GM12864 (cell line): Measurements from ENCODE around the gene PDGFD.

Experiments used
- DNase-seq: peaks from one replicate; pipeline ENCODE4 v3.0.0-alpha.2; 2011; ENCODE audit warnings: low read depth
- H3K4me3 ChIP-seq: 2 replicates; pipeline ENCODE4 v1.5.1; 2011; ENCODE audit warnings: mild to moderate bottlenecking, low read depth, low read length, control low read depth
- CTCF ChIP-seq: IDR thresholded peaks from 2 replicates; pipeline ENCODE4 v1.5.1; 2011; ENCODE audit warnings: low read depth, mild to moderate bottlenecking, moderate library complexity, low read length, control low read depth, inconsistent platforms; ENCODE audit errors: missing control alignments

The PDGFD gene

GRCh38 chr11:104159356-104159755 is 4.6 kb downstream of the PDGFD start:
- H3K4me3 ChIP-seq, result no peak overlapping the region
- no peak for DNase-seq
- TF ChIP-seq CTCF, result no peak

- no peak for TF ChIP-seq CTCF
- DNase-seq, result no peak
- no peak overlapping the region for H3K4me3 ChIP-seq
These were observed 8.6 kb downstream of the PDGFD start for GRCh38 chr11:104155375-104155774.

DNA sequence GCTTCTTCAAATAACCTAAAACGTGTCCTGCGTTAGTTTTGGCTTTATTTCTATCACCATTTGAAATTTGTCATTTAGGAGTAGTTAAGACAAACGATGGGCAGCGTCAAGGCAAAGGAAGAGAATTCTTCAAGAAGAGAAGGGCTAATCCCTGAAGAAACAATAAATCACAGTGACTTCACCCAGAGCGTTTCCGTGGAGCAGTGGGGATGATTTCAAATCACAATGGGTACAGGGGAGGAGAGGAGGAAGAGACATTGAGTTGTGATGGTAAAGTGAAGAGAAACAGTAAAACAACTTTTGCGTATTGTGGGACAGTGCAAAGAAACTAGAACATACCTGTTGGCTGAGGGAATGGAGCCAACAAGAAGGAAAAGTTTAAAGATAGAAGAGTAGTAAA is 9.7 kb downstream of the PDGFD start:
- no peak overlapping the region for H3K4me3 ChIP-seq
- no peak for TF ChIP-seq CTCF
- DNase-seq, result no peak

DNA sequence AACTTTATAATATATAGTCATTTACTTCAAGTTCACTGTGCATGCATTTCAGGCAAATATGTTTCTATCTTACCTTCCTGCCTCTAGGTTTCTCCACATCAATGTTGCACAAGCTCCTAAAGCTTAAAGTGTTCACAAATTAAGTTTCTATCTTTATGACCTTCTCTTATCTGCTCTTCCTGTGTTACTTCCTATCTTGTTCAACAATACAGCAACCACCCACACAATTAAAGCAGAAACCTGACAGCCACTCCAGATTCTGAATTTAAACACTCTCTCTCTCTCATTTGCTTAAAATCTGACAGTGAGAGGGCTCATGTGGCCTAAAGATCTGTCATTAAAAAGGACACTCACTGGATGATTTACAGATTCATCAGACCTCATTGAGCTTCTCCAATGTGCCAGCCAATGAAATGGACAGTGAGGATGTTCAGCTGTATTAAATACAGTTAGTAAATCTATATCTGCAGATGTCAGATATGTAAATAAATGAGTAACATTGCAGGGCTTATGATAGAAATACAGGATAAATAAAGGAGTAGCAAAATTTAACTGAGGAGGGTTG is 10.9 kb downstream of the PDGFD start:
- no peak overlapping the region for H3K4me3 ChIP-seq
- no peak for TF ChIP-seq CTCF
- no peak for DNase-seq

DNA sequence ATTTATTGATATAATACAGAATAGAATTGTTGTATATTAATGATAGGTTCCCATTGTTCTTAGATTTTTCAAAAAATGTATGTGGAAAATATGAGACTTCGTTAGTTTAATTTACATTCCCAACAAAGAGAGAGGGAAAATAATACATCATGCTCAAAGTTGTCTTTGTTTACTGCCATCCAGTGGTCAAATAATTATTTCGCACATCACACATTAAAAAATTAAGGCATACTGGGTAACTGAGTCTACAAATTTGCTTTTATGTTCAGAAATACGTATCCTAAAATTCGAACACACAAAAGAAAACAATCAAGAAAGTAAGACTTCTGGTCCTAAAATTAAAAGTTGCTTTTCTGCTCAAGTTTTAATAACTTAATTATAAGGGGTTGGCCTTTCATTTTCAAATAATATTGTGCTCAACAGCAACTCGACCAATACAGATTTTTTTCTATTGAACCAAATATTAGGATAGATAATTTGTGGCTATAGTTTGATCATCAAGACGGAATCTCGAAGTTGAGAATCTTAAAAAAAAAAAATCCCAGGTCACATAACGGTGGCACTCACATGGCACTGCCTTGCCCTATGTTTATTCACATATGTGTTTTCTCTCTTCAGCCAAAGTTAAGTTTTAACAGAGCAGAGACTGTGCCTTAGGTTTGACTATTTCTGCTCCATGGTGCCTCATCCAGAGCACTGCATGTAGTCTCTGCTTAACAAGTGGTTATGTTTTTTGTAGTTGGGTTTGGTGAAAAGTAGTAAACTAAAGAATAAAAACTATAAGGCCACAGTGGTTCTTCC is 12.3 kb downstream of the PDGFD start:
- H3K4me3 ChIP-seq, result no peak overlapping the region
- peak; percentile 21 for TF ChIP-seq CTCF
- no peak for DNase-seq

DNA sequence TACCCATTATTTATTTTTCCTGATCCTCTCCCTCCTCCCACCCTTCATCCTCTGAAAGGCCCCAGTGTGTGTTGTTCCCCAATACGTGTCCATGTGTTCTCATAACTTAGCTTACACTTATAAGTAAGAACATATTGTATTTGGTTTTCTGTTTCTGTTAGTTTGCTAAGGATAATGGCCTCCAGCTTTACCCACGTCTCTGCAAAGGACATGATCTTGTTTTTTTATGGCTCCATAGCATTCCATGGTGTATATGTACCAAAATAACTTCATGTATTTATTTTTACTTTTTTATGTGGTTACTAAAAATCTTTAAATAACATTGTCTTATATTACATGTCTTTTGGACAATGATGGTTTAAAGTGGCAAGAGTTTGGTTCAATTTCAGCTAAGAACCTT is 15.2 kb downstream of the PDGFD start:
- DNase-seq, result no peak
- H3K4me3 ChIP-seq, result no peak overlapping the region
- TF ChIP-seq CTCF, result no peak

- no peak overlapping the region for H3K4me3 ChIP-seq
- TF ChIP-seq CTCF, result no peak
- DNase-seq, result no peak
These were observed 15.9 kb downstream of the PDGFD start for GRCh38 chr11:104148074-104148473.
